K562 (cell line): Measurements from ENCODE around the gene FIGNL1. TPM values are rescaled to one million over a fixed set of nuclear protein-coding genes. Genes with fewer than 3 reads are reported as not detected.

Experiments used
- ATAC-seq: fragments of 200-7000 bp; cut with Tn5 transposase; 3 replicates; pipeline ENCODE4 v1.9.1; 2020; ENCODE audit warnings: moderate library complexity
- BruUV-seq: library from RNA; stranded (reverse); fragments of 400-500 nt; replicated peaks from 2 replicates; lab custom pipeline; 2021; lab: Mats Ljungman, UMichigan
- CTCF ChIA-PET: fragments of 300-600 bp; formaldehyde crosslinking; extraction: SDS; loops from one replicate; lab custom pipeline; 2021; ENCODE audit warnings: low intra/inter-chr PET ratio; lab: Yijun Ruan, JAX
- POLR2A ChIA-PET: fragments of 300-600, 350-650 bp; sonication (Branson Sonifier 250); formaldehyde crosslinking; extraction: SDS; loops from one replicate; lab custom pipeline; 2021; ENCODE audit warnings: antibody characterized with exemption, inconsistent platforms; lab: Yijun Ruan, JAX
- DNase-seq, 4 experiments: peaks; one replicate each; pipeline versions ENCODE4 v3.0.0 to v3.0.0-alpha.2; 2011 to 2018; ENCODE audit warnings: low spot score in 3 of 4, mixed read lengths in 3 of 4; ENCODE audit errors: extremely low read depth in 1 of 4
- FAIRE-seq: peaks from 2 replicates; lab custom pipeline; 2011; peaks lifted over from hg19 to GRCh38; lab: Jason Lieb, UNC
- H2AFZ ChIP-seq: 2 replicates; pipeline ENCODE4 v1.6.0; 2011; ENCODE audit warnings: low read depth, low read length, control low read depth, inconsistent platforms
- H3K27ac ChIP-seq: fragments of 200-600 bp; 3 replicates; pipeline ENCODE4 v1.8.0; 2011; ENCODE audit warnings: low read depth, mild to moderate bottlenecking, control low read depth, inconsistent platforms, low read length, moderate library complexity, mixed read lengths; ENCODE audit errors: extremely low read depth
- H3K27me3 ChIP-seq, 2 experiments: fragments of 300-600 bp in 1 of 2; 2 replicates in 1 of 2; 3 replicates in 1 of 2; pipeline versions ENCODE4 v1.6.0 to v1.8.0; 2011; ENCODE audit warnings: inconsistent platforms in 2 of 2, low read length in 2 of 2, mild to moderate bottlenecking in 1 of 2, mixed read lengths in 1 of 2, moderate library complexity in 1 of 2; ENCODE audit not compliant: control insufficient read depth in 2 of 2, insufficient read depth in 2 of 2
- H3K36me3 ChIP-seq: fragments of 300-600 bp; 3 replicates; pipeline ENCODE4 v1.8.0; 2011; ENCODE audit warnings: mild to moderate bottlenecking, low read length, inconsistent platforms; ENCODE audit not compliant: control insufficient read depth, insufficient read depth
- H3K4me1 ChIP-seq, 2 experiments: fragments of 200-600 bp in 1 of 2; replicated peaks in 1 of 2; 2 replicates in 1 of 2; 3 replicates in 1 of 2; pipeline versions ENCODE4 v1.5.1 to v1.8.0; 2011; ENCODE audit warnings: inconsistent platforms in 2 of 2, low read length in 2 of 2, mild to moderate bottlenecking in 1 of 2, mixed read lengths in 1 of 2, moderate library complexity in 1 of 2; ENCODE audit not compliant: control insufficient read depth in 2 of 2, insufficient read depth in 2 of 2
- H3K4me2 ChIP-seq: 2 replicates; pipeline ENCODE4 v1.6.1; 2011; ENCODE audit warnings: low read length, control low read depth, inconsistent platforms, mixed read lengths; ENCODE audit not compliant: insufficient read depth
- H3K4me3 ChIP-seq: fragments of 200-600 bp; sonication (generic), shearing (Covaris generic); 2 replicates; pipeline ENCODE4 v1.5.1; 2016; ENCODE audit warnings: control low read depth, inconsistent platforms
- H3K79me2 ChIP-seq: fragments of 200-600 bp; 3 replicates; pipeline ENCODE4 v1.8.0; 2011; ENCODE audit warnings: low read length, inconsistent platforms; ENCODE audit not compliant: control insufficient read depth, insufficient read depth
- H3K9ac ChIP-seq, 2 experiments: 2 replicates each; pipeline versions ENCODE4 v1.6.0 to v1.6.1; 2011; ENCODE audit warnings: low read depth in 2 of 2, low read length in 2 of 2, control low read depth in 1 of 2, inconsistent platforms in 1 of 2, mild to moderate bottlenecking in 1 of 2, mixed read lengths in 1 of 2; ENCODE audit not compliant: insufficient read depth in 1 of 2
- H3K9me1 ChIP-seq: one replicate; pipeline ENCODE4 v1.6.0; 2011; ENCODE audit warnings: inconsistent platforms, mild to moderate bottlenecking, low read length, moderate library complexity; ENCODE audit not compliant: control insufficient read depth, insufficient read depth
- H3K9me3 ChIP-seq: replicated peaks from 2 replicates; pipeline ENCODE4 v1.5.1; 2011; ENCODE audit warnings: low read depth, low read length, inconsistent platforms; ENCODE audit not compliant: control insufficient read depth, insufficient read depth
- H4K20me1 ChIP-seq: replicated peaks from 2 replicates; pipeline ENCODE4 v1.6.1; 2011; ENCODE audit warnings: low read length, inconsistent platforms, mixed read lengths; ENCODE audit not compliant: control insufficient read depth, insufficient read depth
- SRSF1 ChIP-seq: fragments of 200-400 bp; formaldehyde crosslinking; IDR thresholded peaks from 2 replicates; pipeline ENCODE4 v1.6.1; 2017; ENCODE audit warnings: mild to moderate bottlenecking, low read depth, low read length, moderate library complexity
- TAL1 ChIP-seq: fragments of 450-650 bp; IDR thresholded peaks from 2 replicates; pipeline ENCODE4 v1.6.1; 2016; ENCODE audit warnings: mild to moderate bottlenecking
- ZNF197 ChIP-seq: fragments of 200-800 bp; sonication (Bioruptor generic); IDR thresholded peaks from 2 replicates; pipeline ENCODE4 v1.6.1; 2016; ENCODE audit warnings: low read depth, missing genetic modification characterization, missing compliant biosample characterization
- WGBS: fragments of 100-300 bp; shearing (Covaris generic); methylation state at CpG from one replicate; pipeline ENCODE4 v1.1.6; 2016; ENCODE audit warnings: low coverage, mixed read lengths; ENCODE audit not compliant: insufficient coverage; ENCODE audit errors: missing lambda C conversion rate; 5-methylcytosine and 5-hydroxymethylcytosine counted together
- in situ Hi-C: fragments of 300-500 bp; cut with MboI; formaldehyde crosslinking; loops from 4 replicates; pipeline ENCODE4 v1.15.0; 2018; ENCODE audit warnings: inconsistent platforms, mixed read lengths
- intact Hi-C: fragments of 100-400 bp; cut with micrococcal nuclease; formaldehyde crosslinking; loops from 2 replicates; pipeline ENCODE4 v1.14.2; 2022
- polyA plus RNA-seq, 8 experiments: library from polyadenylated mRNA; depleted of rRNA in 4 of 8; stranded (reverse) in 5 of 8; unstranded in 3 of 8; fragments of >200 nt; fragmentation: Nextera tagmentation in 2 of 8; fragmentation: Illumina TruSeq in 1 of 8; extraction: Ambion mirVana in 2 of 8; extraction: Trizol in 1 of 8; gene quantifications; 2 replicates each; pipeline versions ENCODE4 v1.2.1 to v1.2.3, GENCODE V29; 2011 to 2014; ENCODE audit warnings: inconsistent platforms in 1 of 8, missing spikeins in 1 of 8
- total RNA-seq, 7 experiments: library from RNA; depleted of rRNA in 6 of 7; stranded (reverse); fragments of >200 nt in 6 of 7; fragmentation: Illumina TruSeq in 2 of 7; extraction: Trizol in 2 of 7; gene quantifications; 2 replicates each; pipeline versions ENCODE4 v1.2.1 to v1.2.3, GENCODE V29; 2011 to 2021; ENCODE audit warnings: low replicate concordance in 1 of 7

FIGNL1 gene
- total and polyA plus RNA-seq, 9 of the 15 experiments (the other 6 are each of a cell fraction or from before 2014, with no cell fraction given) = 15.5 to 48.3 (median 27.6) TPM

DNA sequence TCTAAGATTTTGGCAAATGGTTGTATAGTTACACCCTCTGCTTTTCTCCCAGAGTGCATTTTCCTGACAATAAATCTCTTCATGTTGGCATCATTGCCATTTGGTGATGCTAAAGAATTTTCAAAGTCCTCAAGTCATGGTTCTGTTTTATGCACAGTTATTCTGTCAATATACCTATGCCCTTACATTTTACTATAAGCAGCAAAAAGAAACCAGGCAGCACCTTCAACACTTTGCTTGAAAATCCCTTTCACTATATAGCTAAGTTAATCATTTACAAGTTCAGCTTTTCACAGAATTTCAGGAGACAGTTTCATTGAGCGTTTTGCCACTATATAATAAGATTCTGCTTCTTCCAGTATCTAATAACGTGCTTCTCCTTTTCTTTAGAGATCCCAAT is 22.6 kb downstream of the FIGNL1 start:
- Histone ChIP-seq H3K9ac (no peak overlapping the region), H3K4me2 (no peak overlapping the region), H3K9me3 (no peaks in the 10 kb centered on the region), H3K79me2 (no peaks in the 10 kb centered on the region), H4K20me1 (no peaks in the 10 kb centered on the region), H3K27ac (no peak overlapping the region), H3K27me3 (peaks cover 0 to 5% of the 10 kb centered on the region in 2 experiments; a peak in 1 of 5 replicates), H3K9me1 (no peaks in the 10 kb centered on the region), H3K4me1 (no peaks in the 10 kb centered on the region), H2AFZ (no peak overlapping the region), H3K36me3 (no peaks in the 10 kb centered on the region), H3K4me3 (no peak overlapping the region)
- POLR2A ChIA-PET = interaction anchor here (1.8 kb wide), 1 partner anchor 11 kb away, joined by 6 read pairs; no protein-coding TSS in a partner anchor
- CTCF ChIA-PET = no interaction called here
- no peak for FAIRE-seq
- TF ChIP-seq TAL1 = no peak
- DNase-seq = no peak
- in situ Hi-C loops = no loop called here
- no peak for ATAC-seq
- WGBS = 0% methylated on average over 2 of the region's 2 CpGs
- intact Hi-C loops = no loop called here
- no TSS peak for BruUV-seq

DNA sequence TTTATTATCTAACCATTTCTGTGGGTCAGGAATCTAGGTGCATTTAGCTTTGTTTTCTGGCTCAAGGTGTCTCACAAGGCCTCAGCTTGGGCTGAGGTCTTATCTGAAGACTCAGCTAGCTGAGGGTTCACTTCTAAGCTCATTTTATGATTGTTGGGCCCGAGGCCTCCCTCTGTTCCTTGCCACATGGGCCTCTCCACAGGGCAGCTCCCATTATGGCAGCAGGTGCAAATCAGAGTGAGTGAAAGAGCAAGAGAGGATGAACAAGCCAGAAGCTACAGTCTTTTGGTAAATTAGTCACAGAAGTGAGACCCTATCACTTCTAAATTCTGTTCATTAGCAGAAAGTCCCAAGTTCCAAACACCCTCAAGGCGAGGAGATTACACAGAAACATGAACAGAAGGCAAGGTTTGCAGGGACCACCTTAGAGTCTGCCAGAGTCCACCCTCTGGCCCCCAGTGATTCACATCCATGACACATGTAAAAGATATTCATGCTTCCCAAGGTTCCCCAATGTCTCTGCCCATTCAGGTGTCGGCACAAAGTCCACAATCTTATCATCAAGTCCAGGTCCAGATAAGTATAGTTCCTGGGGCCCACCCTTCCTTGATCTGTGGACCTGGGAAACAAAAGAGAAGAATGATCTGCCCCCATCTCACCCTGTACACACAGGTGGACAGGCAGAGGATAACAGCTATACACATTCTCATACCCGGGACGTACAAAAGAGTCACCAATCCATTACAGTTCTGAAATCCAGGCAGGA is 23.7 kb downstream of the FIGNL1 start:
- 5% methylated on average over 5 of the region's 5 CpGs for WGBS

More for the DNA sequence above, 23.7 kb downstream of the FIGNL1 start:
- CTCF ChIA-PET = no interaction called here
- Histone ChIP-seq H3K4me3 (no peak overlapping the region), H4K20me1 (0 out of 2 replicates have a peak, but pooled peaks cover 4% of the 10 kb centered on the region), H3K9ac (no peak overlapping the region), H3K36me3 (no peaks in the 10 kb centered on the region), H2AFZ (no peak overlapping the region), H3K27me3 (peaks cover 2 to 5% of the 10 kb centered on the region in 2 experiments; a peak in 1 of 5 replicates), H3K9me1 (no peaks in the 10 kb centered on the region), H3K4me1 (no peaks in the 10 kb centered on the region), H3K79me2 (no peaks in the 10 kb centered on the region), H3K4me2 (no peak overlapping the region), H3K27ac (no peak overlapping the region), H3K9me3 (no peaks in the 10 kb centered on the region)
- TF ChIP-seq ZNF197 (CRISPR knock-in tag) = no peak
- TF ChIP-seq SRSF1 = no peak
- POLR2A ChIA-PET = interaction anchor here (0.6 to 1.8 kb wide), 2 partner anchors 12 to 140 kb away, joined by 3 to 6 read pairs; no protein-coding TSS in a partner anchor
- FAIRE-seq (no peak), DNase-seq (no peak), ATAC-seq (no peak)
- intact Hi-C loops (no loop called here), in situ Hi-C loops (no loop called here)
- BruUV-seq = no TSS peak
